Psoas muscle (tissue), 8 donors: ENCODE results near the gene ATOH8. TPM values are rescaled to one million over a fixed set of nuclear protein-coding genes. Genes with fewer than 3 reads are reported as not detected.

Experiments used
- ATAC-seq, 4 donors: fragments of 200-7000 bp; cut with Tn5 transposase; one replicate each; pipeline ENCODE4 v1.9.1; 2020; ENCODE audit warnings: moderate library complexity in 3 of 4, mild to moderate bottlenecking in 2 of 4
- DNase-seq, 2 donors: peaks; one replicate each; pipeline ENCODE4 v3.0.0-alpha.2; 2020
- H3K27ac ChIP-seq: fragments of 200-600 bp; one replicate; pipeline ENCODE4 v1.8.0; 2022
- H3K27me3 ChIP-seq, 3 donors: fragments of 200-600 bp in 1 of 3; one replicate each; pipeline versions ENCODE4 v1.6.1 to v1.8.0; 2013 to 2022; ENCODE audit warnings: low read length in 2 of 3, mild to moderate bottlenecking in 2 of 3, moderate library complexity in 1 of 3; ENCODE audit not compliant: insufficient read depth in 3 of 3
- H3K36me3 ChIP-seq, 2 donors: fragments of 200-600 bp in 1 of 2; one replicate each; pipeline versions ENCODE4 v1.6.1 to v1.8.0; 2013 to 2022; ENCODE audit warnings: low read depth in 1 of 2, mild to moderate bottlenecking in 1 of 2, moderate library complexity in 1 of 2; ENCODE audit not compliant: insufficient read depth in 1 of 2
- H3K4me1 ChIP-seq: fragments of 200-600 bp; one replicate; pipeline ENCODE4 v1.8.0; 2022
- H3K4me3 ChIP-seq: fragments of 200-600 bp; one replicate; pipeline ENCODE4 v1.8.0; 2022; ENCODE audit warnings: mild to moderate bottlenecking
- H3K9me3 ChIP-seq: fragments of 200-600 bp; one replicate; pipeline ENCODE4 v1.8.0; 2022
- WGBS, 3 donors: extraction: QIAGEN DNeasy Blood & Tissue Kit; methylation state at CpG; one replicate each; pipeline versions ENCODE4 v1.1.6 to v1.1.7; 2013; 5-methylcytosine and 5-hydroxymethylcytosine counted together
- intact Hi-C, 2 donors: fragments of 100-400 bp; cut with DNase I; formaldehyde crosslinking; loops; one replicate each; pipeline versions ENCODE4 v1.11.0 to v1.14.2; 2022
- polyA plus RNA-seq, 3 donors: library from polyadenylated mRNA; stranded (reverse); fragments of 200-250 nt; gene quantifications; one replicate each; pipeline ENCODE4 v1.2.3, GENCODE V29; 2013
- total RNA-seq, 4 donors: library from RNA; stranded (reverse); fragmentation: NEBNext Ultra II Directional in 2 of 4; extraction: Animal tissue kit (Norgen Biotek cat#: 25700) in 2 of 4; gene quantifications; one replicate each; pipeline versions ENCODE4 v1.2.1 to v1.2.4, GENCODE V29; 2021 to 2023
- TF ChIP-seq, protein P1 (sequence below): fragments of 200-600 bp; IDR thresholded peaks from one replicate; pipeline ENCODE4 v1.8.0; 2022; ENCODE audit warnings: antibody characterized with exemption
- donor health status: healthy with polysubstance abuse.
- donor health status: DM: no; HTN: no; CAD: no; lungs with moderate emphysema.
- donor health status: Bipolar disorder and iron deficiency.
- donor health status: healthy.
- donor health status: DM: yes; HTN: yes; CAD: no.
- donor health status: DM: no; HTN: no; CAD: no.
- donor health status: DM: no; HTN: no; CAD: no.
- donor health status: DM: yes; HTN: yes; CAD: no.

The ATOH8 gene
- total and polyA plus RNA-seq, 7 donors, result 22.0 to 82.1 (median 59.4) TPM

DNA sequence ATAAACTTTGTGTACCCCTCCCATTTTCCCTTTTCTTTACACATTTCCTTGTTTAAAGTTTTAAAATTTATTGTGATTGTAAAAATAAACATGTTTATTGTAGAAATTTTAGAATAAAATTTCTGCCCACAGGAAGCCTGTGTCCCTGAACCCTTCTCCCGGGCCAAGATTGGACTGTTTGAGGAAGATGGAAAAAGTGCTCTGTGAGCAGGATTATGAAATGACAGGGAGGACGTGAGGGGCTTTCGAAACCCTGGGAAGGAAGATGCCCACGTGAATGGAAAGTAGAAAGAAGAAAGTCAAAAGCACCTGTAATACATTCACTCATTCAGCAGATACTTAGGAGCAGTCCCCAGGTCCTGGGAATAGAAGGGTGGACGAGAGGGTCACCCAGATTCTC lies 25.4 kb upstream of the ATOH8 start:
- no peak for DNase-seq
- TF ChIP-seq, protein P1, sequence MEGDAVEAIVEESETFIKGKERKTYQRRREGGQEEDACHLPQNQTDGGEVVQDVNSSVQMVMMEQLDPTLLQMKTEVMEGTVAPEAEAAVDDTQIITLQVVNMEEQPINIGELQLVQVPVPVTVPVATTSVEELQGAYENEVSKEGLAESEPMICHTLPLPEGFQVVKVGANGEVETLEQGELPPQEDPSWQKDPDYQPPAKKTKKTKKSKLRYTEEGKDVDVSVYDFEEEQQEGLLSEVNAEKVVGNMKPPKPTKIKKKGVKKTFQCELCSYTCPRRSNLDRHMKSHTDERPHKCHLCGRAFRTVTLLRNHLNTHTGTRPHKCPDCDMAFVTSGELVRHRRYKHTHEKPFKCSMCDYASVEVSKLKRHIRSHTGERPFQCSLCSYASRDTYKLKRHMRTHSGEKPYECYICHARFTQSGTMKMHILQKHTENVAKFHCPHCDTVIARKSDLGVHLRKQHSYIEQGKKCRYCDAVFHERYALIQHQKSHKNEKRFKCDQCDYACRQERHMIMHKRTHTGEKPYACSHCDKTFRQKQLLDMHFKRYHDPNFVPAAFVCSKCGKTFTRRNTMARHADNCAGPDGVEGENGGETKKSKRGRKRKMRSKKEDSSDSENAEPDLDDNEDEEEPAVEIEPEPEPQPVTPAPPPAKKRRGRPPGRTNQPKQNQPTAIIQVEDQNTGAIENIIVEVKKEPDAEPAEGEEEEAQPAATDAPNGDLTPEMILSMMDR, result no peak
- intact Hi-C loops, result loop anchor here in 1 of 2 donors (2.0 to 10.0 kb wide), 2 partner anchors 86 to 346 kb away; no protein-coding TSS in a partner anchor
- WGBS, 3 donors, result 65 to 70% (median 70%) methylated on average over 5 of the region's 5 CpGs
- Histone ChIP-seq H3K4me1 (peaks cover 41% of the 10 kb centered on the region), H3K9me3 (no peaks in the 10 kb centered on the region), H3K4me3 (no peak overlapping the region), H3K27me3 (no peaks in the 10 kb centered on the region), H3K36me3 (no peaks in the 10 kb centered on the region), H3K27ac (peak overlapping the region; percentile 47)
- ATAC-seq, result no peak

DNA sequence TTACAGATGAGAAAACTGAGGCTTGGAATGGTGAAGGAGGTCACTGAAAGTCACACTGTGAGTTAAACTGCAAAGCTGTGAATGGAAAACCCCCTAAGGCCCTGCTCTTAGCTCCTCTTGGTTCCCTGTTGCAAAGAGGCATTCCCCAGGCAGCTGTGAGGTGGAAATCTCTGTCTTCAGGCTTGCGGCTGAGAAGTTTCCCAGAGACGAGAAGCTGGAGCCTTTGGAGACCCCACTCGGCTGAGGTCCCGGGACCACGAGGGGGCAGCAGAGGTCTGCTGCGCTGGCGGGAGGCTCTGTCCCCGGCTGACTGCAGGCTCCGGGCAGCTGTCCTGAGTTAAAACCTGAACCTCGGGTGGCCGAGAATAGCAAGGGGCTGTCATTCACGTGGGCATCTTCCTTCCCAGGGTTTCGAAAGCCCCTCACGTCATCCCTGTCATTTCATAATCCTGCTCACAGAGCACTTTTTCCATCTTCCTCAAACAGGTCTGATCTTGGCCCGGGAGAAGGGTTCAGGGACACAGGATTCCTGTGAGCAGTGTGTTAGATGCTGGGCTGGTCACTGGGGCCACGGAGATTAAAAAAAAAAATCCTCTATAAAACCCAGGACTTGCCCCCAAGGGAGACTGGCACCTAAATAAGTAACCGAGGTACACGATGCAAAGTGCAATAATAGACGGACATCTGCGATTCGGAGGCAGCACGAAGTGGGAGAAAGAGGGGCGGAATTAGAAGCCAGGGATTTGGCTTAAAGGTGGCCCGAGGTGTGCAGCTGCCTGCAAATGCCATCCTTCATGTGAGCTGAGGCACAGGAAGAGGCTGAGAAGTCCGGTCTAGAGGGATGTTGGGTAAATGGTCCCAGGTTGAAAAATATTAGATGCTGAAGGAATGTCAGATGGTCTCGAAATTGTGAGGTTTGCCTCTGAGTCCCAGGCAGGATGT lies 24.6 kb upstream of the ATOH8 start:
- peaks cover 48% of the 10 kb centered on the region for H3K4me1 ChIP-seq
- DNase-seq (peak; percentile 94 to 97), ATAC-seq (peak; percentile 79 to 81 (median 80))
- no peaks in the 10 kb centered on the region for H3K36me3 ChIP-seq
- TF ChIP-seq, protein P1, result peak; percentile 97
- H3K4me3 ChIP-seq, result no peak overlapping the region
- intact Hi-C loops, result loop anchor here (1.0 to 10.0 kb wide), 3 partner anchors 85 to 346 kb away; no protein-coding TSS in a partner anchor
- no peaks in the 10 kb centered on the region for H3K9me3 ChIP-seq
- no peaks in the 10 kb centered on the region for H3K27me3 ChIP-seq
- 11 to 21% (median 13%) methylated on average over 25 to 26 of the region's 26 CpGs for WGBS, 3 donors
- H3K27ac ChIP-seq, result peak overlapping the region; percentile 98

DNA sequence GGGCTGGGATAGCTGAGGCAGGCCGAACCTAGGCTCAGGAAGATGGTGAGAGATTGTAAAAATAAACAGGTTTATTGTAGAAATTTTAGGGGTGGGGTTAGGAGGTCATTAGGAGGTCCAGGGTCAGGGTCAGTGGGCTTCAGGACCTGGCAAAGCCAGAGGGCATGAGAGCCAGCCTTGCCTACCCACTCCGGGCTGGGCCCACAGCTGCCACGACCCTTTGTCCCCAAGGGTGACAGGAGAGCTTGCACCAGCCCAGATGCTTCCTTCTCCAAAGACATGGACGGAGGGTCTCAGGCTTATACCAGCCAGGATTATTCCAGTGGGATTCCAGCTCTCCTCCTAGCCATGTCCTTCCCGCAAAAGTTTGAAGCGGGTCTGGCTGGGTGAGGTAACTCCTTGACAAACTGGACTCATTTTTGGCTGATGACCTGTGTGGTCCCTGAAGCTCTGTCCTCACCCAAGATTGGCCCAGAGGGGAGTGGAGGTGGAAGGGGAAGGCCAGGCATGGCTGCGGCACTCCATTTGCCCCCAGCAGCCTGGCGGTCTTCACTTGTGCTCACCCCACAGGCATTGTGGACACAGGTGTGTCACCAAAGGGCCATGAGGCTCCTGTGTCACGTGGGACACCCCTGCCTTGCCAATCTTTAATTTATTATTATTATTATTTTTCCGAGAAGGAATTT lies 23.8 kb upstream of the ATOH8 start:
- DNase-seq (peak in 1 of 2 donors; percentile 45), ATAC-seq (no peak)
- H3K36me3 ChIP-seq, result no peaks in the 10 kb centered on the region
- 85 to 88% (median 86%) methylated on average over 10 of the region's 10 CpGs for WGBS, 3 donors
- H3K4me1 ChIP-seq, result peaks cover 56% of the 10 kb centered on the region
- TF ChIP-seq, protein P1, result no peak
- H3K9me3 ChIP-seq, result no peaks in the 10 kb centered on the region
- peak overlapping the region; percentile 98 for H3K27ac ChIP-seq
- intact Hi-C loops, result loop anchor here (1.0 to 10.0 kb wide), 4 partner anchors 42 to 345 kb away; no protein-coding TSS in a partner anchor
- no peak overlapping the region for H3K4me3 ChIP-seq
- H3K27me3 ChIP-seq, result no peaks in the 10 kb centered on the region

DNA sequence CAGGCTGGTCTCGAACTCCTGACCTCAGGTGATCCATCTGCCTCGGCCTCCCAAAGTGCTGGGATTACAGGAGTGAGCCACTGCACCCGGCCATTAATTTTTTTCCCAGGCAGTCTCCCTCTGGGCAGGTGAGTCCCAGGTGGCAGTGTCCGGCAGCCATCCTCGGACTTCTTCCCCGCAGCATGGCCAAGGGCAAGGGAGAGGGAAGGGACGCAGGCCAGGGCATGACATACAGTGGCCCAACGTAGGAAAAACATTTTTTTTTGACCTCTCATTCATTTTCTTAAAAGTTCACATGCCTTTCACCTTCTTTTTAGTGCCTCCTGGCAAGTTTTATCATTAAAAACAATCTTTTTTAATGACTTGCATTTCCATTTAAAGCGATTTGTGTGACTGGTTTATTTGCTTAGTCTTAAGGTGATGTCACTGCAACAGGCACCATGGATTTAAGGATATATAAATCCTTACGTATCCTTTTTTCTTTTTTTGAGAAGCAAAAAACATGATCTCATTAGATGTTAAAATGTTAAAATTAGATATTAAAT lies 23.0 kb upstream of the ATOH8 start:
- H3K9me3 ChIP-seq, result no peaks in the 10 kb centered on the region
- no peak for DNase-seq
- 88 to 95% (median 89%) methylated on average over 10 of the region's 10 CpGs for WGBS, 3 donors

More for the DNA sequence above, 23.0 kb upstream of the ATOH8 start:
- intact Hi-C loops, result loop anchor here in 1 of 2 donors (5.0 kb wide), 1 partner anchor 42 kb away; no protein-coding TSS in a partner anchor
- H3K36me3 ChIP-seq, result no peaks in the 10 kb centered on the region
- TF ChIP-seq, protein P1, result no peak
- H3K27ac ChIP-seq, result peak overlapping the region; percentile 98
- peaks cover 63% of the 10 kb centered on the region for H3K4me1 ChIP-seq
- ATAC-seq, result no peak
- no peaks in the 10 kb centered on the region for H3K27me3 ChIP-seq
- no peak overlapping the region for H3K4me3 ChIP-seq
